Erythroblast (primary cell): ENCODE measurements around the gene ORAI1.

Experiments
- GATA1 ChIP-seq: IDR thresholded peaks from 2 replicates; pipeline ENCODE4 v1.6.1; 2011; ENCODE audit warnings: low read depth, mild to moderate bottlenecking, control low read depth, low read length, moderate library complexity
- POLR2A ChIP-seq: IDR thresholded peaks from 2 replicates; pipeline ENCODE4 v1.6.1; 2011; ENCODE audit warnings: mild to moderate bottlenecking, low read length

GRCh38 chr12:121600702-121601336 is 25.5 kb upstream of the ORAI1 start:
- TF ChIP-seq POLR2A (no peak), GATA1 (no peak)
